ENCODE data around the gene NEK2. TPM values are rescaled to one million over a fixed set of nuclear protein-coding genes. Genes with fewer than 3 reads are reported as not detected.

NEK2 gene
- total RNA-seq, 1 experiment from 2014 or later: 17.6 TPM

DNA sequence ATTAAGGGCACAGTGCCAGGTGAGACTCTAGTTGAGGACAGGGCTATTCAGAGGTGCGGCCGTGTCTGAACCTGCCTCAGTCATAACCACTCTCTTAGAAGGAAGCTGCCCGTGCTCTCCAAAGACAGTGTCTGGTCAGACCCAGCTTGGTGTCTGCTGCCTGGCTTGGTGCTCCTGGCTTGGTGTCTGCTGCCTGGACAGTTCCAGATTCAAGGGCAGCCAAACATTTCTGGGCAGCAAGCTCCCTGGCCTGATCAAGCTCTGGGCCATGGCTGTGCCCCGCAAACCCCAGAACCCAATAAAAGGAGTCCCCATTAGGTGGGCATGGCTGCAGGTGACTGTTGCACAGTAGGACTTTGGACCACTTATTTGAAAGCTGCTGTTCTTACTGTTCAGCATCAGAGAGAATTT lies 27.7 kb downstream of the NEK2 start:
- Histone ChIP-seq H3K9ac (ENCODE audit: extremely low read depth, insufficient read length, low read length) (no peak overlapping the region), H2BK20ac (ENCODE audit: low read depth, low read length, poor library complexity, severe bottlenecking) (no peak overlapping the region), H2AFZ (ENCODE audit: low read length) (no peak overlapping the region), H4K8ac (replicated peaks; ENCODE audit: insufficient read length, low read depth, low read length) (no peak overlapping the region), H3K23me2 (ENCODE audit: insufficient read length, low read depth, low read length, poor library complexity, severe bottlenecking) (no peaks in the 10 kb centered on the region), H3K27ac (ENCODE audit: insufficient read length, low read depth, low read length) (no peak overlapping the region), H3K79me1 (ENCODE audit: insufficient read depth, low read depth, low read length, poor library complexity, severe bottlenecking) (no peaks in the 10 kb centered on the region), H2AK5ac (ENCODE audit: insufficient read length, low read length) (no peak overlapping the region), H3K27me3 (ENCODE audit: insufficient read depth, low read length) (no peaks in the 10 kb centered on the region), H3K23ac (ENCODE audit: insufficient read length, low read depth, low read length) (no peak overlapping the region), H2BK15ac (ENCODE audit: low read depth, low read length) (no peak overlapping the region), H4K5ac (ENCODE audit: insufficient read length, low read depth, low read length) (no peak overlapping the region), H3K4me2 (ENCODE audit: insufficient read depth, insufficient read length, low read length) (no peak overlapping the region), H2BK12ac (ENCODE audit: insufficient read length, low read depth, low read length) (no peak overlapping the region), H3K9me3 (ENCODE audit: control insufficient read depth, low read depth, low read length) (no peaks in the 10 kb centered on the region), H3K56ac (ENCODE audit: insufficient read length, low read depth, low read length) (no peak overlapping the region), H3K18ac (ENCODE audit: insufficient read length, low read depth, low read length) (no peak overlapping the region), H2BK5ac (ENCODE audit: insufficient read length, low read length) (no peak overlapping the region), H2BK120ac (ENCODE audit: low read depth, low read length, poor library complexity, severe bottlenecking) (no peak overlapping the region), H4K20me1 (ENCODE audit: control insufficient read depth, insufficient read depth, insufficient read length) (no peaks in the 10 kb centered on the region), H3K4me1 (ENCODE audit: insufficient read depth, low read length) (no peaks in the 10 kb centered on the region), H3T11ph (ENCODE audit: low read length) (no peak overlapping the region), H4K91ac (ENCODE audit: insufficient read length, low read depth, low read length) (no peak overlapping the region), H3K79me2 (ENCODE audit: insufficient read depth, low read length) (no peaks in the 10 kb centered on the region), H3K4ac (ENCODE audit: low read depth, low read length) (no peak overlapping the region), H3K14ac (ENCODE audit: insufficient read depth, low read length) (no peak overlapping the region)
- Mint-ChIP-seq H3K4me3 (no peak overlapping the region), H3K27me3 (ENCODE audit: low read depth) (no peaks in the 10 kb centered on the region; the same call in 1 of the 2 replicates), H3K9me3 (no peaks in the 10 kb centered on the region), H3K4me1 (peaks cover 4 to 8% of the 10 kb centered on the region in 2 experiments; a peak in 2 of 4 replicates), H3K27ac (no peak overlapping the region), H3K36me3 (ENCODE audit: insufficient read depth in 1 of 3, low read depth in 3 of 3) (no peaks in the 10 kb centered on the region)
- WGBS (ENCODE audit: extremely low coverage, insufficient read length, low lambda C conversion rate): no CpG with 5 or more reads among the region's 4 CpGs
- TF ChIP-seq CTCF (conservative IDR thresholded peaks at IDR 0.05): no peak
- no peak for DNase-seq
